Naive thymus-derived CD4-positive, alpha-beta T cell (primary cell): Measurements from ENCODE around the gene LRP3. TPM values are rescaled to one million over a fixed set of nuclear protein-coding genes. Genes with fewer than 3 reads are reported as not detected.
"Not testable (repeated sequence)": the region's sequence is repeated elsewhere in the genome, so short reads cannot be mapped to it uniquely, and the experiment has no call there.

Source experiments
- ATAC-seq: fragments of 150-1000 bp; cut with Tn5 transposase; 2 replicates; pipeline ENCODE4 v1.10.0; 2021; ENCODE audit warnings: mild to moderate bottlenecking, moderate library complexity
- CTCF ChIA-PET: fragments of 350-600 bp; sonication (Branson Sonifier 250); formaldehyde crosslinking; loops from one replicate; lab custom pipeline; 2021; ENCODE audit warnings: antibody characterized with exemption; lab: Charles Lee
- POLR2A ChIA-PET: fragments of 350-600 bp; sonication (Branson Sonifier 250); formaldehyde crosslinking; loops from one replicate; lab custom pipeline; 2021; ENCODE audit warnings: antibody characterized with exemption, inconsistent platforms; lab: Charles Lee
- DNase-seq, 9 donors: peaks; one replicate each; pipeline versions ENCODE4 v3.0.0 to v3.0.0-alpha.2; 2020 to 2022; ENCODE audit warnings: mixed read lengths in 1 of 9
- H3K27ac ChIP-seq: one replicate; pipeline ENCODE4 v1.7.0; 2013; ENCODE audit warnings: mild to moderate bottlenecking, low read depth, low read length, moderate library complexity
- H3K27me3 ChIP-seq, 2 donors: one replicate each; pipeline ENCODE4 v1.7.0; 2013; ENCODE audit warnings: low read length in 2 of 2, mild to moderate bottlenecking in 2 of 2, moderate library complexity in 2 of 2; ENCODE audit not compliant: control insufficient read depth in 2 of 2, insufficient read depth in 2 of 2
- H3K36me3 ChIP-seq, 3 experiments: 1 replicate in 2 of 3; 2 replicates in 1 of 3; pipeline ENCODE4 v1.7.0; 2013; ENCODE audit warnings: low read length in 3 of 3, mild to moderate bottlenecking in 3 of 3, moderate library complexity in 1 of 3; ENCODE audit not compliant: insufficient read depth in 3 of 3, control insufficient read depth in 2 of 3
- H3K4me1 ChIP-seq, 2 donors: one replicate each; pipeline ENCODE4 v1.7.0; 2013; ENCODE audit warnings: low read length in 2 of 2, mild to moderate bottlenecking in 2 of 2, moderate library complexity in 1 of 2; ENCODE audit not compliant: control insufficient read depth in 2 of 2, insufficient read depth in 2 of 2
- H3K4me3 ChIP-seq: 2 replicates; pipeline ENCODE4 v1.7.0; 2013; ENCODE audit warnings: mild to moderate bottlenecking, low read length
- H3K9me3 ChIP-seq, 3 experiments: 1 replicate in 2 of 3; 2 replicates in 1 of 3; pipeline ENCODE4 v1.7.0; 2013; ENCODE audit warnings: low read length in 3 of 3; ENCODE audit not compliant: control insufficient read depth in 2 of 3
- H3K27ac Mint-ChIP-seq, 9 donors: one replicate each; pipeline ENCODE4 v1.8.0; 2020 to 2022; ENCODE audit warnings: mixed read lengths in 9 of 9, mild to moderate bottlenecking in 8 of 9, moderate library complexity in 5 of 9, inconsistent platforms in 2 of 9
- H3K27me3 Mint-ChIP-seq, 5 donors: one replicate each; pipeline ENCODE4 v1.8.0; 2021 to 2022; ENCODE audit warnings: mixed read lengths in 5 of 5, mild to moderate bottlenecking in 1 of 5
- H3K36me3 Mint-ChIP-seq, 5 donors: one replicate each; pipeline ENCODE4 v1.8.0; 2020 to 2022; ENCODE audit warnings: mixed read lengths in 5 of 5, mild to moderate bottlenecking in 3 of 5, inconsistent platforms in 1 of 5
- H3K4me1 Mint-ChIP-seq, 7 donors: one replicate each; pipeline ENCODE4 v1.8.0; 2020 to 2022; ENCODE audit warnings: mixed read lengths in 7 of 7, mild to moderate bottlenecking in 3 of 7, inconsistent platforms in 1 of 7
- H3K4me3 Mint-ChIP-seq, 10 donors: one replicate each; pipeline ENCODE4 v1.8.0; 2020 to 2022; ENCODE audit warnings: mild to moderate bottlenecking in 10 of 10, mixed read lengths in 10 of 10, moderate library complexity in 6 of 10, inconsistent platforms in 2 of 10
- H3K9me3 Mint-ChIP-seq, 11 donors: one replicate each; pipeline ENCODE4 v1.8.0; 2020 to 2022; ENCODE audit warnings: mixed read lengths in 11 of 11, mild to moderate bottlenecking in 4 of 11, inconsistent platforms in 1 of 11, moderate library complexity in 1 of 11
- intact Hi-C, 2 donors: fragments of 100-400 bp; cut with micrococcal nuclease; formaldehyde crosslinking; loops; one replicate each; pipeline ENCODE4 v1.15.1; 2023
- polyA plus RNA-seq, 2 donors: library from polyadenylated mRNA; unstranded; fragments of 300-500 nt; fragmentation: Illumina TruSeq; gene quantifications; one replicate each; pipeline ENCODE4 v1.2.3, GENCODE V29; 2021
- total RNA-seq, 6 experiments: library from RNA in 5 of 6; stranded (reverse) in 5 of 6; gene quantifications; 1 replicate in 5 of 6; 2 replicates in 1 of 6; pipeline ENCODE4 v1.2.3 and lab custom pipeline; 2021 to 2026

The LRP3 gene
- total and polyA plus RNA-seq, 7 experiments from 2014 or later, result 0.34 to 2.6 (median 0.40) TPM; not detected in 3

GRCh38 chr19:33207903-33208302, 13.8 kb downstream of the LRP3 start:
- CTCF ChIA-PET, result no interaction called here
- no peak overlapping the region for H3K27ac ChIP-seq
- H3K9me3 ChIP-seq, result no peaks in the 10 kb centered on the region
- H3K27me3 Mint-ChIP-seq, result no peaks in the 10 kb centered on the region
- H3K27ac Mint-ChIP-seq, result no peak overlapping the region
- ATAC-seq, result no peak
- peaks cover 0 to 4% (median 0%) of the 10 kb centered on the region in 11 donors for H3K9me3 Mint-ChIP-seq
- no peak overlapping the region for H3K4me3 ChIP-seq
- no peak for DNase-seq
- no peaks in the 10 kb centered on the region for H3K36me3 Mint-ChIP-seq
- H3K4me1 Mint-ChIP-seq, result no peaks in the 10 kb centered on the region
- H3K36me3 ChIP-seq, result no peaks in the 10 kb centered on the region
- H3K27me3 ChIP-seq, result no peaks in the 10 kb centered on the region
- intact Hi-C loops, result no loop called here
- POLR2A ChIA-PET, result no interaction called here
- no peak overlapping the region for H3K4me3 Mint-ChIP-seq
- no peaks in the 10 kb centered on the region for H3K4me1 ChIP-seq

DNA sequence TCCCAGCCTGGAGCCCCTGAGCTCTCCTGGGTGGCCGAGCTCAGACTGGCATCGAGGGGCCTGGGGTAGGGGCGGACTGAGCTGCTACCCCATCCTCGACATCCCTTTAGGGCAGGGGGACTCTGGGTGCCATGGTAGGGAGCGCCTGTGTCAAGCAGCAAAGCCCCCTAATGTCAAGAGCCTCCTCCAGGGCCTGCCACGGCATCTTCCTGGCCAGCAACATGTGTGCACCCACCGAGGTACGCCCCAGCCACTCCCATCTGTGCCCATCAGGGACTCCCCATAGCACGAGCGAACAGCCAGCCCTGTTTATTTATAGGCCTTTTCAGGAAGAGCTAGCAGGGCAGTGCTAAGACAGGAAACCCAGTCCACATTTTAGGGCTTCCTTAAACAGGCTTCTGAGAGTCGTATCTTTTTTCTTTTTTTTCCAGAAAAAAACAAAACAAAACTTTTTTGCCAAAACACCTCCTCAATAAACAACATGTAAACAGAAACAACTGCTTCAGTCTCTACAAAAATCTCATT, 14.3 kb downstream of the LRP3 start:
- Histone ChIP-seq H3K27ac (no peak overlapping the region), H3K9me3 (no peaks in the 10 kb centered on the region), H3K27me3 (no peaks in the 10 kb centered on the region), H3K36me3 (no peaks in the 10 kb centered on the region), H3K4me1 (no peaks in the 10 kb centered on the region), H3K4me3 (no peak overlapping the region)
- DNase-seq, result no peak
- no peaks in the 10 kb centered on the region for H3K36me3 Mint-ChIP-seq
- no peaks in the 10 kb centered on the region for H3K27me3 Mint-ChIP-seq
- ATAC-seq, result no peak
- H3K4me1 Mint-ChIP-seq, result no peaks in the 10 kb centered on the region
- intact Hi-C loops, result no loop called here
- H3K27ac Mint-ChIP-seq, result no peak overlapping the region
- CTCF ChIA-PET, result no interaction called here
- H3K4me3 Mint-ChIP-seq, result no peak overlapping the region
- peaks cover 0 to 4% (median 0%) of the 10 kb centered on the region in 11 donors for H3K9me3 Mint-ChIP-seq
- POLR2A ChIA-PET, result no interaction called here

- Histone ChIP-seq H3K4me1 (no peaks in the 10 kb centered on the region), H3K4me3 (no peak overlapping the region), H3K27ac (no peak overlapping the region), H3K36me3 (no peaks in the 10 kb centered on the region), H3K27me3 (no peaks in the 10 kb centered on the region), H3K9me3 (no peaks in the 10 kb centered on the region)
- no peaks in the 10 kb centered on the region for H3K36me3 Mint-ChIP-seq
- peaks cover 0 to 3% (median 0%) of the 10 kb centered on the region in 5 donors for H3K27me3 Mint-ChIP-seq
- intact Hi-C loops, result no loop called here
- H3K4me1 Mint-ChIP-seq, result no peaks in the 10 kb centered on the region
- H3K27ac Mint-ChIP-seq, result no peak overlapping the region
- no peak overlapping the region for H3K4me3 Mint-ChIP-seq
- peaks cover 0 to 3% (median 0%) of the 10 kb centered on the region in 11 donors for H3K9me3 Mint-ChIP-seq
- POLR2A ChIA-PET, result interaction anchor here (0.6 kb wide), 1 partner anchor 766 kb away, joined by 3 read pairs; no protein-coding TSS in a partner anchor
- ATAC-seq (no peak), DNase-seq (no peak)
- CTCF ChIA-PET, result no interaction called here
Observed at GRCh38 chr19:33208904-33209849, 15.0 kb downstream of the LRP3 start.

- H3K4me3 ChIP-seq, intact Hi-C loops, DNase-seq, H3K27ac ChIP-seq, H3K36me3 ChIP-seq, POLR2A ChIA-PET, H3K9me3 ChIP-seq, CTCF ChIA-PET, H3K4me3 Mint-ChIP-seq, H3K27me3 Mint-ChIP-seq, H3K9me3 Mint-ChIP-seq, H3K4me1 Mint-ChIP-seq, H3K27me3 ChIP-seq, H3K4me1 ChIP-seq, ATAC-seq, H3K36me3 Mint-ChIP-seq: not testable (repeated sequence)
- peak overlapping the region in 1 of 9 donors; percentile 55 for H3K27ac Mint-ChIP-seq
Observed at GRCh38 chr19:33209850-33210230, 15.7 kb downstream of the LRP3 start.

- H3K4me3 ChIP-seq, result no peak overlapping the region
- no peaks in the 10 kb centered on the region for H3K36me3 ChIP-seq
- peak overlapping the region in 1 of 9 donors; percentile 55 for H3K27ac Mint-ChIP-seq
- H3K27ac ChIP-seq, result no peak overlapping the region
- no peaks in the 10 kb centered on the region for H3K27me3 ChIP-seq
- H3K4me1 Mint-ChIP-seq, result no peaks in the 10 kb centered on the region
- no peaks in the 10 kb centered on the region for H3K4me1 ChIP-seq
- no peak for DNase-seq
- H3K4me3 Mint-ChIP-seq, result no peak overlapping the region
- POLR2A ChIA-PET, result no interaction called here
- no peaks in the 10 kb centered on the region for H3K36me3 Mint-ChIP-seq
- ATAC-seq, result no peak
- intact Hi-C loops, result no loop called here
- peaks cover 0 to 5% (median 0%) of the 10 kb centered on the region in 5 donors for H3K27me3 Mint-ChIP-seq
- CTCF ChIA-PET, result interaction anchor here (0.5 kb wide), 1 partner anchor 26 kb away, joined by 6 read pairs; no protein-coding TSS in a partner anchor
- peaks cover 0 to 2% (median 0%) of the 10 kb centered on the region in 11 donors for H3K9me3 Mint-ChIP-seq
- no peaks in the 10 kb centered on the region for H3K9me3 ChIP-seq
Observed at GRCh38 chr19:33210266-33210940, 16.3 kb downstream of the LRP3 start.

GRCh38 chr19:33211794-33212435, 17.8 kb downstream of the LRP3 start:
- no peaks in the 10 kb centered on the region for H3K4me1 ChIP-seq
- H3K9me3 Mint-ChIP-seq, result peaks cover 0 to 2% (median 0%) of the 10 kb centered on the region in 11 donors
- H3K4me3 ChIP-seq, result no peak overlapping the region
- no peaks in the 10 kb centered on the region for H3K9me3 ChIP-seq
- ChIA-PET POLR2A (no interaction called here), CTCF (no interaction called here)
- no peak overlapping the region for H3K27ac ChIP-seq
- ATAC-seq, result no peak
- H3K4me3 Mint-ChIP-seq, result no peak overlapping the region
- H3K4me1 Mint-ChIP-seq, result no peaks in the 10 kb centered on the region
- H3K27me3 ChIP-seq, result no peaks in the 10 kb centered on the region
- DNase-seq, result no peak
- intact Hi-C loops, result no loop called here
- H3K36me3 Mint-ChIP-seq, result no peaks in the 10 kb centered on the region
- no peaks in the 10 kb centered on the region for H3K36me3 ChIP-seq
- no peak overlapping the region for H3K27ac Mint-ChIP-seq
- peaks cover 0 to 5% (median 0%) of the 10 kb centered on the region in 5 donors for H3K27me3 Mint-ChIP-seq
